D721Med (cell line): ENCODE measurements around the gene LRRC46.

Experiments used
- DNase-seq: peaks from one replicate; pipeline ENCODE4 v3.0.0; 2011; ENCODE audit warnings: low spot score; ENCODE audit not compliant: insufficient read length
- FAIRE-seq: peaks from 2 replicates; lab custom pipeline; 2011; peaks lifted over from hg19 to GRCh38; lab: Jason Lieb, UNC
- CTCF ChIP-seq: IDR thresholded peaks from 2 replicates; pipeline ENCODE4 v1.5.1; 2012; ENCODE audit warnings: mild to moderate bottlenecking, control low read depth; ENCODE audit not compliant: insufficient read depth; ENCODE audit errors: missing control alignments

The LRRC46 gene, protein sequence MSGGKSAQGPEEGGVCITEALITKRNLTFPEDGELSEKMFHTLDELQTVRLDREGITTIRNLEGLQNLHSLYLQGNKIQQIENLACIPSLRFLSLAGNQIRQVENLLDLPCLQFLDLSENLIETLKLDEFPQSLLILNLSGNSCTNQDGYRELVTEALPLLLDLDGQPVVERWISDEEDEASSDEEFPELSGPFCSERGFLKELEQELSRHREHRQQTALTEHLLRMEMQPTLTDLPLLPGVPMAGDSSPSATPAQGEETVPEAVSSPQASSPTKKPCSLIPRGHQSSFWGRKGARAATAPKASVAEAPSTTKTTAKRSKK

GRCh38 chr17:47831003-47831933, at the start of gene LRRC46, which contains the start of gene MRPL10:
TSS of gene LRRC46 (plus strand) at chr17:47831670. CDS start at chr17:47831990, 320 bp downstream.
TSS of gene MRPL10 (minus strand) at chr17:47831541. CDS start at chr17:47831511, 30 bp downstream.
- FAIRE-seq: no peak
- peak; percentile 98 for DNase-seq
- TF ChIP-seq CTCF: peak; percentile 17

- no peak for DNase-seq
- FAIRE-seq: no peak
- TF ChIP-seq CTCF: no peak
Observed at GRCh38 chr17:47785538-47786123, 45.8 kb upstream of the LRRC46 start.

- peak; percentile 47 for TF ChIP-seq CTCF
- FAIRE-seq (no peak), DNase-seq (peak; percentile 69)
Observed at GRCh38 chr17:47789611-47790561, 41.6 kb upstream of the LRRC46 start.

DNA sequence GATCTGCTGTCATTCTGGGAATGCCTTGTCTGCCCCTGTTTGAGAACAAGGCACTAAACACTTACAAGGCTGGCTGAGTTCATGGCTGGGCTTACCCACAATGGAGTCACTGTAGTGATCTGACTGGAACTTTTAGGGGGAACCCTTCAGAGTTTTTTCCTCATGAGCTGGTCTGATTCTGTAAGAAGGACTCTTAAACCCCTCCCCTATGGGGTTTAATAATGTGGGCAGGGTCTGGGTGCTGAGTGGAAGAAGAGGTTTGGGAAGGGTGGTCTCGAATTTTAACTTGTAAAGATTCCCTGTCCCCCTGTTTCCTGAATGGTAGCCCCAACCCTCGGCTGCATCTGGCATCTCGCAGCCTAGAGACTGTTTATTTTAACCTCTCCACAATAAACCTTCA, 40.4 kb upstream of the LRRC46 start:
- no peak for FAIRE-seq
- no peak for TF ChIP-seq CTCF

DNA sequence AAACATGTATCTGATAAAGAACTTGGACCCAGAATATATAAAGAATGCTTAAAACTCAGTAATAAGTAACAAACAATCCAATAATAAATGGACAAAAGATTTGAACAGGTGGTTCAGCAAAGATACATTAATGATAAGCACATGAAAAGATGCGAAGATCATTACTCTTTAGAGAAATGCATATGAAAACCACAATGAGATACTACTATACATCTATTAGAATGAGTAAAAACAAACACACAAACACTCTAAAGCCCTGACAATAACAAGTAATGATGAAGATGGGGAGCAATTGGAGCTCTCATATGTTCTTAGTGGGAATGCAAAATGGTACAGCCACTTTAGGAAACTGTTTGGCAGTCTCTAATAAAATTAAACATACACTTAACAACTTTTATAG, 39.0 kb upstream of the LRRC46 start:
- DNase-seq: no peak
- TF ChIP-seq CTCF: no peak
- FAIRE-seq: no peak

More for the DNA sequence above, 40.4 kb upstream of the LRRC46 start:
- no peak for DNase-seq

DNA sequence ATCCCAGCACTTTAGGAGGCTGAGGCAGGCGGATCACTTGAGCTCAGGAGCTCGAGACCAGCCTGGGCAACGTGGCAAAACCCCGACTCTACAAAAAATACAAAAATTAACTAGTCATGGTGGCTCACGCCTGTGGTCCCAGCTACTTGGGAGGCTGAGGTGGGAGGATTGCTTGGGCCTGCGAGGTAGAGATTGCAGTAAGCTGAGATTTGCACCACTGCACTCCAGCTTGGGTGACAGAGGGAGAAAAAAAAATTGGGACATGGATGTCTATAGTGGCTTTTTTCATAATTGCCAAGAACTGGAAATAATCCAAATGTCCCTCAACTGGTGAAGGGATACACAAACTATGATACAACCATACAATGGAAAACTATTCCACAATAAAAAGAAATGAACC, 38.5 kb upstream of the LRRC46 start:
- no peak for TF ChIP-seq CTCF
- FAIRE-seq (no peak), DNase-seq (no peak)
